GM19463 (cell line): ENCODE measurements around the gene KCND3.

Experiments
- ATAC-seq: cut with Tn5 transposase; IDR thresholded peaks from one replicate; pipeline ENCODE4 v1.9.1; 2021; ENCODE audit warnings: mild to moderate bottlenecking, moderate library complexity; ENCODE audit not compliant: unreplicated experiment

Gene KCND3

GRCh38 chr1:111921948-111922347 lies 67.5 kb downstream of the KCND3 start:
- ATAC-seq = no peak

DNA sequence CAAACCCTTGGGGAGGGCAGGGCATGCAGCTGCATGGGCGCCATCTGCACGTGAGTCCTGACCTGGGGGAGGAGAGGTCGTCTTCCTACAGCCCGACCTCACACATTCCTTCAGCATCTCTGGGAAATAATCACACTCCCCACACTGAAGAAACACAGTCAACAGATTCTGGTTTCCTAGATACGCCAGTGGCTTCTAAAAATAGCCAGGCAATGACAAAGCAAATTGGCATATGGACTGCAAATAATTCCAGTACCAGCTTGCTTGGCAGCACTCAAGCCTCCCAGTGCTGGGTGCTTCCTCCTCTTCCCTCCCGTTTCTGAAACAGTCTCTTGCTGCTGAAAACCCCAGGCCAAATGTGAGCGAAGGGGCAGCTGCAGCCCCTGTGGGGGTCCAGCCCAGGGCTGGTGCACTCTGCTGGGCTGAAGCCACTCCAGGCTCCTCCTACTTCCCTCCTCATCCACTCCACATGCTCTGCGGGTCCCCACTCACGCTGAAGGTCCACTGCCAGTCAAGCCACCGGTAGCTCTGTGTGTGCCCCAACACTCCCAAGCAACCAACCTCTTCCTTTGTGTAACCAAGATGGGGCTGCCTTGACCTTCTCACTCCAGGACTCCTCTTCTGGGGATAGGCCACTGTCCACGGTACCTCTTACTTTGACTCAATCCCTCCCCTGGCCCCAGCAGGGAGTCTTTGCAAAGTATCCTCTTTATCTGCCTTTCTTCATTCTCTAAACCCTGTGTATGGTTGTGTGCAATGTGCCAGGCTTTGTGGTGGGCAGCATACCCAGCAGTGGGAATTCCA lies 69.0 kb downstream of the KCND3 start:
- no peak for ATAC-seq

DNA sequence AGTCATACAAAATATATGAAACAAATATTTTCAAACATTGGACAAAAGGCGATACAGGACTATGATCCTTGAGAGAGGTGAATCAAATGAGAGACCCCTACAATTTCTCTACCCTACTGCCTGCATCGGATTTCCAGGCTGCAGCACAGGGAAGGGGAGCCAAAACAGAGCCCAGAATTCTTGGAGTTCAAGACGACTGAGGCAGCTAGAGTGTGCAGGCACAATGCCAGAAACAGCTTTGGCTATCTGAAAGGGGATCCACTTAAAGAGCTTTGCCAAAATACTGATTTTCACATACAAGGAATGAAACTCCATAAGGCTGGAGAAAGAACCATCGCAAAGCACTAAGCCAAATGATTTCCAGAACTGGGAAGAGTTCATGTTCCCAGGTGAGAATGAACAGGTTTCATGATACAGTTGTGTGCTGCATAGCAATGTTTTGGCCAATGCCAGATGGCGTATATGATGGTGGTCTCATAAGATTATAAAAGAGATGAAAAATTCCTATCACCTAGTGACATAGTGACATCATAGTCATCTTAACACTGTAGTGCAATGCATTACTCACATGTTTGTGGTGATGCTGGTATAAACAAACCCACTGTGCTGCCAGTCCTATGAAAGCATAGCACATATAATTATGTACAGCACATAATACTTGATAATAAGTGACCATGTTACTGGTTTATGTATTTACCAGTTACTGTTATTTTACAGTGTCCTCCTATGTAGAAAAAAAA lies 77.5 kb downstream of the KCND3 start:
- ATAC-seq = no peak

DNA sequence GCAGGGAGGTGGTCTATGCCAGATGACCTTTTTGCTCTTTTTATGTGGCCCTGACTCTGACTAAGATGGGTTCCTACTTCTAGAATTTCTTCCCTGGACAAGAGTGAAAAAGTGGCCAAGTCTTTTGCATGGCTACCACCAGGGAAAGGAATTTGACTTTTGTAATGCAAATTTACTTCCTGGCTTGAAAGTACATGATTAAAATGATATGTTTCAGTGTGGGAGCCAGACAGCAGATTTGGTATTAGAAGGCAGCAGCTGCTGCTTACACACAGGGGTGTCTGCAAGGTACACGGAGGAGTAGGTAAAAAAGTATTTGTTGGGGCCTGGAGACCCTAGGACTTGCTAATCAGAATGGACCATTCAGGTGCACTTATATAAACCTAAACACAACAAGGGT lies 78.4 kb downstream of the KCND3 start:
- no peak for ATAC-seq

DNA sequence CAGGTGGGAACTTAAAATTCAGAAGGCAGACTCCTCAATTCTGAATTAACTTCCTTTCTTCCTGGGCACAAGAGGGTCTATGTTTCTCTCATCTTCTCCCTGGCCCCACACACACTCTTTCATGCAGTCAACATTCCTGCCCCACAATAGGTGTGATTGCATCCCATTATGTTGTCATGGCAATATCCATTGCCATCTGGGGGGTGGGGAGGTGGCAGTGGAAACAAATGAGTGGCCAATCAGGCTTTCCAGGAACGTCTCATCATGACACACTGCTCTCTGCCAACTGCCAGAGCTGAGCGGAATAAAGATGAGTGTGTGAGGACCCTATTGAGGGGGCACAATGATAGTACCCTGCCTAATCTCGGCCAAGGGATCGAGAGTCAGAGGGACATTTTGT lies 80.4 kb downstream of the KCND3 start:
- ATAC-seq = no peak

GRCh38 chr1:111908011-111908621 lies 81.4 kb downstream of the KCND3 start:
- ATAC-seq = no peak

DNA sequence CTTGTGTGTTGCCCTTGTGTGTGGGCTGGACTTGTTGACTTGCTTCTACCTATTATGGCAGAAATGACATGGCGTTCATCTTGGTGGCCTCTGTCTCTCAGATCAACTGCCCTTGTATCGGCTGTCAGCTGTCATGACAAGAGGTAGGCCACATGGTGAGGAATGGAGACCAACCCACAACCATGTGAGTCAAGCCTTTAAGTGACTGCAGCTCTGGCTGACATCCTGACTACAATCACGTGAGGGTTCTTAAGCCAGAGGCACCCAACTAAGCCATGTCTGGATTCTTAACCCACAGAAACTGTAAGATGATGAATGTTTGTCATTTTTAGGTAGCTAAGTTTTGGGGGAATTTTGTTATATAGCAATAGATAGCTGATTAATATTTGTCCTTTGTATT lies 82.1 kb downstream of the KCND3 start:
- ATAC-seq = no peak

- ATAC-seq = no peak
Observed at GRCh38 chr1:111906816-111907215, 82.7 kb downstream of the KCND3 start.

GRCh38 chr1:111906111-111906510 lies 83.4 kb downstream of the KCND3 start:
- no peak for ATAC-seq

GRCh38 chr1:111904478-111905218 lies 84.8 kb downstream of the KCND3 start:
- ATAC-seq = peak; percentile 50

DNA sequence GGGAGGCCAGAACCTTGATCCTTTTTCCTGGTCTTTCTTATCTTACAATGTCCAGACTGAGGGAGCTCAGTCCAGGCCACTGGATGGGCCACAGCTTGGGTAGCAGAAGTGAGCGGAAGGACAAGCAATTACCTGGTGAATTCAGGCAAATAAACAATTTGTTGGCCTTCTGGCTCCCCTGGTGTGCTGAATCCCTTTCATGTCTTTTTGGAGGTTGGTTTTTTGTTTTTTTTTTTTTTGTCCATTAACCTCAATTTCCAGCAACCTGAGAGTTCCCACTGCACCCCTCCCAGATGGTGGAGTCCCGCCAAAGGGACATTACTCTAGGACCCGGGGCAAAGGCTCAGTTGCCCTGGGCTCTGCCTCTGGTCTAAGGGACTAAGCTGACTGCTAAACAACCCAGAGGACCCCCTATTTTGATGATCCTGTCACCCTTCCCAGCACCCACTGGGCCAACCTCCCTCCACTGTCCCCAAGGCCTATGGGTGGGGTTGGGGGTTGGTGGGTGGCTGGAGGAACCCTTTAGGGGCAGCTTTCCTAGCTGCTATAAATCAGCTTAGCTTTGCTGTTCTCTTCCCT lies 85.5 kb downstream of the KCND3 start:
- ATAC-seq = no peak

DNA sequence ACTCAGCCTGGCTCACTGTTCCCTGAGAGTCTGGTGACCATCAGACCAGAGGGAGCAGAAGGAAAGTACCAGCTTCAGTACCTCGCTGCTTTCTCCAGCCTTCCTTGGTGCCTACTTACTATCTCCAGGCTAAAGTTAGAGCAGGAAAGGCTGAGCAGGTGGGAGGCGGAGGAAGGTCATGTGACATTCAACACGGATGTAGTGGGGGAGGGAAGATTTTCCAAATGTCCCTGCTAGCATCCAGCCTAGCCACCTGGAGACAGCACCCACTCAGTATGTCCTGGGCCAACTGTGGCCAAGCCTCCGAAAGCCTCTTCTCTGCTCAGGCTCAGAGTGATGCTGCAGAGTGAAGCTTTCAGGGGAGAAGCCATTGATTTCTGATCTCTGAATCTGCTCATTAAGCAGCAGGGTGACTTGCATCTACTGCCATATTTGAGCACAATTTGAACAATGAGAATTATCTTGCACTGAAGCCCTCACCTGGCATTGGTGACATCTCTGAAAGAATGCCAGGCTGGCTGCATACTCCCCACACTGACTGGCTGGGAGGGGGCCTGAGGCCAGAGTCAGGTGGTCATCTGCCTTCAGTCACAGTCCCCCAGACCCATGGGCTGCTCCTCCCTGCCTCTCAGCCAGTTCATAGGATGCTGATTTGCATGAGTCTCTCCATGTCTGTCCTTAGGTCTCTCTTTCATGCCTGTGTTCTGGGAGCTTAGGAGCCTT lies 86.2 kb downstream of the KCND3 start:
- no peak for ATAC-seq

DNA sequence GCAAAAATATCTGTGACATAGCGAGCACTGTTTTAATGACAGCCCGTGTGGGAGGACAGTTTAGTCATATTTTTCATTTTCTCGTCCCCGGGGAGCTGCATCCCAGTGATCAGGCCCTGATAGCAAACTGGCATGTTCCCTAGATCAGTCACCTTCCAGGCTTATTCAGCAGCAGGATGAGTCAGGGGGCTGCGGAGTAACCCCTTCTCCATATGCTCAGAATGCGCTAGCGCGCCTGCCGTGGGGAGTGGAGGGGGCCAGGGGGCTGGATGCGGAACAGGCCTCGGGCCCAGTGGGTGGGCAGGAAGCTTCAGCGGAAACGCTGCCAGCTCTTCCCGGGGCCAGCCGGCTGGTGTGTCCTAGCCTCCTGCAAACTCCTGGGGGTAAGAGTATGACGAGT lies 94.0 kb downstream of the KCND3 start:
- no peak for ATAC-seq

DNA sequence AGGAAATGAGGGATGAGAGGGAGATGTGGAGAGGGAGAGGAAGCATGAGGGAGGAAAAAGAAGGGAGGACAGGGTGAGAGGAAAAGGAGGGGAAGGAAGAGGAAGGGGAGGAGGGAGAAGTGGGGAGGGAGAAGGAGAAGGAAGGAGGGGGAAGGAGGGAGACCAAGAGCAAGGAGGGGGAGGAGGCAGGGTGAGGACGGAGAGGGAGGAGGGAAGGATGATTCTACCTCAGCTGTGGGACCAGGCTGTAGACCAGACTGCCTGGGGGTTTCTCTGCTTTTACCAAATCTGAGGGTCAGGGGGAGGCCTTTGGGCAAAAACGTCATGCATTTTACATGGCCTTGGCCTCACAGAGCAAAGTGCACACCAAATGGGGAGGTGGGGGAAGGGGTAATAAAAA lies 94.5 kb downstream of the KCND3 start:
- ATAC-seq = no peak

DNA sequence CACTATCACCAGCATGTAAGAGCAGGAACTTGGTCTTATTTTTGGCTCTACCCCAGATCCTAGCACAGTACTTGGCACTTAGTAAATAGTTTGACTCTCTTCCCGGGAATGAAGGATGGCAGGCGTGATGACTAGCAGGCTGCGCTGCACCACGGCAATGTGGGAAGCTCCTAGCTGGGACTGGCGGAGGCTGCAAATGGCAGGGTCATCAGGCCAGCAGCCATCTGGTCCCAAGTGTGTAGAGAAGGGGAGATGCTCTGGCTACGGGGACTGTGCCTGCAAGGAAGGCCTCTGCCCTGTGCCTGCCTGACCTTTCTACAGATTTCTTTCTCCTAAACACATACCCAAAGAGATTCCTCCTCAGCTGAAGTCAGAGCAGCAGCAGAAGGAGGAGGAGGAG lies 95.0 kb downstream of the KCND3 start:
- ATAC-seq = no peak

DNA sequence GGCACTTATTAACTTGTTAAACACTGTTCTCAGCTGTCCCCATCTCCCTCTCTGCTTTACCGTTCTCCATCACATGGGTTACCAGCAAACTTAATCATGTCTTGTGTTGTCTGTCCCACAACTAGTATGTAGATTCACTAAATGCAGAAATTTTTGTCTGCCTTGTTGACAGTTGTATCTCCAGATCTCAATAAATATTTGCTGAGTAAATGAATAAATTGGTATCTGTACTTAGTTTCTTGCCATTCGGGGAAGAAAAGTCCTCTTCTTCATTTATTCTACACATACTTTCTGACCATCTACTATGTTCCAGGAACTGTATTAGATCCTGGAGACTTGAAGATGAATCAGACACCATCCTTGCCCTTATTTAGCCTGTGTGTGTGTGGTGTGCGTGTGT lies 97.9 kb downstream of the KCND3 start:
- ATAC-seq = no peak

DNA sequence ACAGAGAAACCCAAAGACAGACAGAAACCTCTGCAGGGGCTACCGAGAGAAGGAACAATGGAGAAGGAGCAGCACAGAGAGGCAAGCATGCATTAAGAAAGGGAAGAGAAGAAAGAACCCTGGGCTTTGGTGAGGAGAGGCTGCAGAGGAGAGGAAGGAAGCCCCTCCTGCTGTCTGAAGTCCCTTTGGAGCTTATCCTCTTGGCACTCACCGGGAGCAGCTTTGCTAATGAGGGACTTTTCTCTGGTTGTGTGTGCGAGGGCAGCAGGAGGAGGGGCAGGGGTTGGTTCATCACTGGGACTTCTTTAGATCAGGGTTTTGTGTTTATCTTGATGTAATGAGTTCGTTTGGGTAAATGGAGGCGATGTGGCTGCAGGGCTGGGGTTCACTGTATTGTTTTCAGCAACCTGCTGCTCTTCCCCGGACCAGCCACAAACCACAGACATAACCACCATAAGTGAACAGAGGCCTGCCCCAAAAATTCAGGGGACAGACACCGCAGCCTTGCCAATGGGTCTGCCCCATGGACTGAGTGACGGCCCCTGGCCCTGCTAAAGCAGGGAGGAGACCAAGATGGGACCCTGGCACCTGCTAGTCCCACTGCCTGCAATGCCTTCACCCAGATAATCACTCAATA lies 100.6 kb downstream of the KCND3 start:
- no peak for ATAC-seq

DNA sequence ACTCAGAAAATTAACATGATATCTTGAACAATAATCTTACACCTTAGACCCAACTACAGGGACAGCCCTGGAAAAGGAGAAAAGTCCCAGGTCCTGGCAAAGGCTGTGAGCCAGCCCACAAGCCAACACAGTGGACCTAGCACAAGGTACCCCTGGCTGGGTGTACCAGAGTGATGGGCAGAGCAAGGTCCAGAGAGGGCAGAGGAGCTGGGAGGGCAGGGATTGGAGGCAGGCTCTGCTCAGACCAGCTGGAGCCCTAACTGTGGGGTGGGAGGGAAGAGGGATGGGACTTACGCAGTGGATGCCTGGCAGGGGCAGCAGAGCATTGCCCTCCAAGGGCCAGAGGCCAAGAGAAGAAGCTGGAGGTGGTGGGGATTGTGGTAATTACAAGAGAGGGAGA lies 101.6 kb downstream of the KCND3 start:
- no peak for ATAC-seq

DNA sequence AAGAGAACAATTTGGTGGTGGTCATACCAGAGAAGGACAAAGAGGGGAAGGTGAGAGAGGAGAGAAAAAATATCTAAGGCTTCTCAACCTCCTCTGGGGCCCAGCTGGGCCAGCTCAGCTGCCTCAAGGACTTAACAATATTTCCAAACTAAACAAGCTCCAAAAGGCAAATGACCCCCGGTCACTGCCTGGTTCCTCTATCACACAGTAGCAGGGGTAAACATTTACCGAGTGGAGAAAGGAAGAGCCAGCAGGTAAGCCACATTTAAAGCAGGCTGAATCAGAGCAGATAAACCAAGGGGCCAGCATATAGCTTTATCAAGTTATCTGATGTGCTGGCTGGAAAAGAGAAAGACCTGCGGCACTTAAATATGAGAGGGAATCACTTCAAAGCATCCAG lies 102.1 kb downstream of the KCND3 start:
- no peak for ATAC-seq

DNA sequence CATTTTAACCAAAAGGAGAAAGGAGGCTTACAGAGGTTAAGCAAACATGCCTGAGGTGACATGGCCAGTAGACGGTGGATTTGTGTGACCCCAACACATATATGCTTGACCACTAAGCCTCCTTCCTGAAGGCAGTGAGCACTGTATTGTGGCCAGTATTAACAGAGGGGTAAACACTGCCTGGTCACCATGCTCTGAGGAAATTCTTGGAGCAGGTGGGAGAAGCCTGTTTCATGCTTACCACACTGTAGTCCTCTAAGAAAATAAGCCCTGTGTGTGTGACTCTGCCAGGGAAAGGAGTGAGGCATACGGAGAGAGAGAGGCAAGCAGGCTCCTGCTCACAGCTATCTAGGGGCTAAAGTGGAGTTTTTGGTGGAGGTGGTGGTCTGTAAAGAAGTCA lies 102.7 kb downstream of the KCND3 start:
- no peak for ATAC-seq
